Inferior parietal cortex (tissue), 1 donor: ENCODE measurements around the gene CFAP46.

Experiments used
- DNase-seq: peaks from one replicate; pipeline ENCODE4 v3.0.0-alpha.2; 2016; ENCODE audit errors: extremely low spot score

Gene CFAP46

DNA sequence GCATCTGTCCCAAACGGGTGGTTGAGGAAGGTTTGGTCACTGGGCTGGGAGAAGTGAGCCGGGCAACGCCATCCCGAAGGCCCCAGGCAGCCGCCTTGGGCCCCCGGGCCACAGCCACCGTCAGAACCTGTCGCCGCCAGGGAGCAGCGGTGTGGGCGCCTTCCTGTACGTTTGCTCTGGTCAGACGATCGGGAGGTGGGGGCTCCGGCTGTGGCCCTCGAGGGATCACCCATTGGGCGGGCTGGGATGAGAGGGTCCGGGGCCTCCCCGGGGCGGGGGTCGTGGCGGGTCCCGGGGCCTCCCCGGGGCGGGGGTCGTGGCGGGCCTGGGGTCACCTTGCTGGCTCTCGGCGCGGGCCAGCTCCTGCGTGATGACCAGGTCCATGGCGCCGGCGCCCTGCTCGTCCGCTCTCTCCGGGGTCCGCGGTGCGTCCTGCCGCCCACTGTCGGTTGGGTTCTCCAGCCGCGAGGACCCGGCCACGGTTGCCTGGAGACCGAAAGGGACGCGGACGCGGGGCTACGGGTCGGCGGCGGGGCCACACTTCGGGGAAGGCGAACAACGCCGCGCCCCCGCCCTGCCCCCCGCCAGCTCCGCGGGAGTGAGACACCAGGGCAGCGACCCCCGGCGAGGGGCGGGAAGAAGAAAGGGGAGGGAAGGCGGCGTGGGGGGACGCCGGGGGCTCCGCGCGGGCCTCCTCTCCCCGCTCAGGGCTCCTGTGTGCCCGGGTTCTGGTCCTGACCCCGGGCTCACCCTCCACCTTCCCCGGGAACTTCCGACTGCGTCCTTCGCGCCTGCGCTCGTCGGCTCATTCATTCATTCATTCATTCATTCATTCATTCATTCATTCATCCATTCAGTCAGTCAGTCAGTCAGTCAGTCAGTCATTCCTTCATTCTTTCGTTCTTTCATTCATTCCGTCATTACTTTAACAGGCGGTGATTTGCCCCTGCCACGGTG is at the start of gene CFAP46:
TSS of gene CFAP46 (minus strand) at position 470 of the 957 bp plus-strand sequence. CDS start at position 384, 86 bp downstream.
- peak; percentile 39 for DNase-seq

DNA sequence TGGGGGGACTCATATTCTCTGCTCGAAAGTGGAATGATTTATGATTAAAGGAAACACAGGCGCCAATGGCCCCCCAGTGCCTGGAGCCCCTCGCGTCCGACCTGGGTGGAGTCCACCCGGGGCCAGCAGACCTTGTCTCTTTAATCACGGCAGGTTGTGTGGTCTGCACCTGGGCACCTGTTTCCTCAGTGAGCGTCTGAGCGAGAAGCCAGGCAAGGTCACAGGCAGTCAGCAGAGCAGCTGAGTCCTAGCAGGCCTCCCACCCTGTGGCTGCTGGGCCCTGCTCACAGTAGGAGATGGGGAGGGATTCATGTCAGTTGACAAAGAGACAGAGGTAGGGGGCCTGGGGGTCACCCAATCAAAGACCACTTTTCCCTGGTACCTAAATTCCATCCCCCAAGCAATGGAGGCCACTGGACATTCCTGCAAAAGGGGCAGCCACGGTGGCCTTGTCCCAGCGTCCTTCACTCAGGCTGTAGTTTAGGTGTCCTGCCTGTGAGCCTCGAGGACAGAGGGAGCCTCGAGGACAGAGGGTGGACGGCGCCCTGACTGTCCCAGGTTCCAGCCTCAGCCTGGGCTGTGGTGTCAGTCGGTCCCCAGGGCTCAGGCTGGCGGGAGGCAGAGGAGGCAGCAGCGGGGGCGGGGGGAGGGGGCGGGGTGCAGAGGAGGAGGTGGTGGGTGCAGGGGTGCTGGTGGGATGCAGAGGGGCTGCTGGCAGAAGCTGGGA is 49.5 kb upstream of the CFAP46 start:
- no peak for DNase-seq

DNA sequence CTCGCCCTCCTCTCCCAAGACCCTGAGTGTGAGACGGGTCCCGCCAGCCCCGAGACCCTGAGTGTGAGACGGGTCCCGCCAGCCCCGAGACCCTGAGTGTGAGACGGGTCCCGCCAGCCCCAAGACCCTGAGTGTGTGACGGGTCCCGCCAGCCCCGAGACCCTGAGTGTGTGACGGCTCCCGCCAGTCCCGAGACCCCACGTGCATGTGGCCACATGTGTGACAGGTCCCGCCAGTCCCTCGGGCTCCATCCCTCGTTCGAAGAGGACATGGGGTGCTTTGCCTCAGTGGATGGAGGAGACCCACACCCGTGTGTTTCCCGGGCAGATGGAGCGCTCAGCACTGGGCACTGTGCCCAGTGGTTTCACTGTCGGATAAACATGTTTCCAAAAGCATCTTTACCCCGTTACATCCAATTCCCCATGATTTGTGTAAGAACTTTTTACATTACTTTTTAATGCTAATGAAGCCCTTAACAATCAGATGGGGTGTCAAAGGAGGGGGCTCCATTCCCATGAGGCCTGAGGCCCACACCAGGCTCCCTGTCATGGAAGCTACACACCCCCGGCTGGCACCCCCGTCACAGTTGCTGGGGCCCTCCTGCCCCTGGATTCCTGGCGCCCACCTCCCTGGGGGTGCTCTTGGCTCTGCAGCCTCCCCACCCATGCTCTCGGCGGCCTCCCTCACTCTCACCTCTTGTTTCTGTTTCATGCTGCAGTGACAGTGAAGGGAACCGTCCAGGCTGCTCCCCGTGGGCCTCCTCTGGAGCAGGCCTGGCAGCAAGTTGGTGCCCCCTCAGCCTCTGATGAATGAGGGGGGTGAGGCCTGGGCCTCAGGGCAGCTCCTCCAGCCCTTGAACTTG is 48.5 kb upstream of the CFAP46 start:
- DNase-seq, result no peak

DNA sequence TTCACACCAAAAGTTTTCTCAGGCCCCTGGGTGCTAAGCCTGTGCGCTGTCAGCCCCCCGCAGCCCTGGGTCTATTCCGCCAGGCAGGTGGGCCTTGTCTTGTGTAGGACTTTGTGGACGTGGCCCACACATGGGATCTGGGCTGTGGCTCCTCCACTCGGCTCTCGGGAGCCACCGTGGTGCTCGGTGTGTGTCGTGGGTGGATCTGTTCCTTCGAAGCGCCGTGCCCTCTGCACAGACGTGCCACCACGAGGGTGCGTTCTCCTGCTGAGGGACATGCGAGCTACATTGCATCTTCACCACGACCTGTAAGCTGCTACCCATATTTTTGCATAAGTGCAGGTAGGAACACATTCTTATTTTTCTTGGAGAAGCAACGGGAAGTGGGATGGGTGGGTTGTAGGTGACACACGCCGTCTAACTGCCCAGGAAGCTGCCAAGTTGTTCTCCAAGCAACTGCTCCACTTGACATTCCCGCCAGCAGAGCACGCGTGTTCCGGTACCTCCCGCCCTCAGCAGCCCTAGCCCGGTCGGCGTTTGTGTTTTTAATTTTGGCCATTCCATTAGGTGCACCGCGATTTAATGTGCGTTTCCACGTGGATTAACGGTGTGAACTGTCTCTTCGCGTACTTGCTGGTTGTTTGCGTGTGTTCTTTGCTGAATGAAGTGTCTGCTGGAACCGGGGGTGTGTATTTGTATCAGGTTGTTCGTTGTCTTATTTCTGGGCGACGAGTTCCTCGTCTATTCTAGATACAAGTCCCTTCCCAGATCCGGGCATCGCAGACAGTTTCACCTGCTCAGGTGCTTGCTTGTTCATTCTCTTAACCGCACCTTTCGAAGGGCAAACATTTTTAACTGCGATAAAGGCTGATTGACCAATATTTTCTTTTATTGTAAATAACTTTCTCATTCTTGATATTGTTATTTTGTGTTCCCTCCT is 47.4 kb upstream of the CFAP46 start:
- no peak for DNase-seq

DNA sequence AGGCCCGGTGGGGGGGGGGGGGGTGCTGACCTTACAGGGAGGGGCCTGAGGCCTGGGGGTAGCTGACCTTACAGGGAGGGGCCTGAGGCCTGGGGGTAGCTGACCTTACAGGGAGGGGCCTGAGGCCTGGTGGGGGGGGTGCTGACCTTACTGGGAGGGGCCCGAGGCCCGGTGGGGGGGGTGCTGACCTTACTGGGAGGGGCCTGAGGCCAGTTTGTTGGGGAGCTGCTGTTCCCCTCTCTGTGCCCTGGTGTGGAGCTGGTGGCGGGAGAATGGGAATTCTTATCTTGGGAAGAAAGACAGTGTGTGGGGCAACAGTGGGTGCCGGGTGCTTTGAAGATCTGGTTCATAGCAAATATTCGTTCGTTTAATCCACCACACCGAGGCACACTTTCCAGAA is 46.6 kb upstream of the CFAP46 start:
- DNase-seq, result no peak

DNA sequence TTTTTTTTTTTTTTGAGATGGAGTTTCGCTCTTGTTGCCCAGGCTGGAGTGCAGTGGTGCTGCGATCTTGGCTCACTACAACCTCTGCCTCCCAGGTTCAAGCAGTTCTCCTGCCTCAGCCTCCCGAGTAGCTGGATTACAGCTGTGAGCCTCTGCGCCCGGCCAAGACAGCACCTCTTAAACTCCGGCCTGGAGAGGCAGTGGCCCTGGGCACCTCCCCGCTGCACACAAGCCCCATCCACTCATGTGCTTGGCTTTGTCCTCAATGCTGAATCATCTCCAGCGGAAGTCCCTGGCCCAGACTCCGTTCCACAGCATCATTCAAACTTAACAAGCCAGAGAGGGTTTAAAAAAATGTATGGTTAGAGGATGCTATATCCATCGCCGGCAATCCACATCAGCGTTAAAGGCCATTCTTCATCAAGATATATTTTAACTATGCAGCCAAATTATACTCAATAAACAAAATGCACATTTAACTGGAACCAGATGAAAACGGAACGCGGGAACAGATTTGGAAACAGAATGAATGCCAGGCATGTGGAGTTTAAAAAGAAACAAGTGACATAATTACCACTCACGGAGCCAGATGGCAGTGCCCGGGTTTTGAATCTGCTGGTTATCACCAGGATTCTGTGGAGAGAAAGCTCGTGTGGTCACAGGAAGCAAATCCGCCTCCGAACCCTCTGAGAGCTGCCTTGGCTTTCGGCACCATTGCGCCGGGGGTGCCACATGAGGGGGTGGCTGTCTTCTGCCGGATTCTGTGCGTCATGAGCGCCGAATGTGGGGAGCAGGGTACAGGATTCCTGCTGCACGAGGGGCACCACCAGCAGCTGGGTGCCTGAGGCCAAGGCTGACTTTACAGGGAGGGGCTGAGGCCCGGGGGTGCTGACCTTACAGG is 45.6 kb upstream of the CFAP46 start:
- DNase-seq, result peak; percentile 77

DNA sequence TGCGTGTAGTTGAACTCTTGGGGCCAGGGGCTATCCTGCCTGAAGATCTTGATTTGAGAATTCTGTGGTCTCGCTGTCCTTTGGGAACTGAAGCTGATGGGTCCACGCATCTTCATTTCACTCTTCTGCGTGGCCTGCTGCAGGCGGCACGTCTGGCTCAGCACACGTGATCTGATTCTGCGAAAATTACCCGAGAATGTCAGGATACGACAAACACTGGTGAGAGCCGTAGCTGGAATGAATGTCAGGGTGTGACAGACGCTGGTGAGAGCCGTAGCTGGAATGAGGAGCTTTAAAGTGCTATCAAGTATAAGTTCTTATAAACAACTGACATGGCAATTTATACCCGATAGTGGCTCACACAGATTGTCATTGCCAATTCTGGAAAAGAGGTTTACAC is 44.6 kb upstream of the CFAP46 start:
- no peak for DNase-seq

DNA sequence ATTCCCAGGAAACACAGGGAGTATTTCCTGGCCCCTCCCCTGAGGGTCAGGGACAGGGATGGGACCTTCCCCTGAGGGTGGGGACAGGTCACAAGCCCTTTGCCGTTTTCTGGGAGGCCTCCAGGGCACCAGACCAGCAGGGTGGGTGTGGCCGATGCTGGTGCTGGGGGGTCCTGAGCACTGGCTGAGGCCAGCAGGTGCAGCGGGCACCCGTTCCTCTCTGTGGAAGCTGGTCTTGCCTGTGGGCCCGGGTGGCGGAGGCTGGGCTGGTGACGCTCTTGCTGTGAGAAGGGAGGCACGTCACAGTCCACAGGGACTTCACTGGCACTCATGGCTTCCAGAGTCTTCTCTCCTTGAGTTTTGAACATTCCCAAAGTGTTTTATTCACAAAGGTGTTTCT is 44.2 kb upstream of the CFAP46 start:
- DNase-seq, result no peak

DNA sequence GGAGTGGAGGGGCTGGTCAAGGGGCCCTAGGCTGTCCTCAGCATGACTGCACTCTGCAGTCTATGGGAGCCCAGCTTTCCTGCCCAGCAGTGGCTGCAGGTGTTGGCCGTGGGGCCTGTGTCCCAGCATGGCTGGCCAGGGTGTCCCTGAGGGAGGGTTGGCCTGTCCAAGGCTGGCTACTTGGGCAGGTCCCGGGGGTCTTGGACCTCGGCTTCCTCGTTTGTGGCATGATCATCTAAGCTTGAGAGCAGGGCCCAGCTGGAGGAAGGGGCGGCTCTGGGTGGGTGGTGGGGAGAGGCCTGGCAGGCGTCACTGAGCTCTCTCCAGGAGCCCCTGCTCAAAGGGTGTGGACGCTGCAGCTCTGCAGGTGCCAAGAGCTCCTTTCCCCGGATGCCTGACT is 43.7 kb upstream of the CFAP46 start:
- DNase-seq, result no peak

DNA sequence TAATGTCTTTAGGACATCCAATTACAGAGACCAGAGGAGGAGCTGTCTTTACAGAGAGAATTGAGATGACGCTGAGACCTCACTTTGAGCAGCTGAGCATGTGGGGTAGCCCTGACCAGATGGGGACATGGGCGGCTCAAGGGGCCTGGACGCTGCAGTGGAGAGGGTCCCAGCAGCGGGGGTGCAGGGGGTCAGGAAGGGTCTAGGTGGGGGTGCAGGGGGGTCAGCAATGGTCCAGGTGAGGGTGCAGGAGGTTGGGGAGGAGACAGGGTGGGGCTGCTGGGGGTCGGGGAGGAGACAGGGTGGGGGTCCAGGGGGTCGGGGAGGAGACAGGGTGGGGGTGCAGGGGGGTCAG is 43.2 kb upstream of the CFAP46 start:
- no peak for DNase-seq

DNA sequence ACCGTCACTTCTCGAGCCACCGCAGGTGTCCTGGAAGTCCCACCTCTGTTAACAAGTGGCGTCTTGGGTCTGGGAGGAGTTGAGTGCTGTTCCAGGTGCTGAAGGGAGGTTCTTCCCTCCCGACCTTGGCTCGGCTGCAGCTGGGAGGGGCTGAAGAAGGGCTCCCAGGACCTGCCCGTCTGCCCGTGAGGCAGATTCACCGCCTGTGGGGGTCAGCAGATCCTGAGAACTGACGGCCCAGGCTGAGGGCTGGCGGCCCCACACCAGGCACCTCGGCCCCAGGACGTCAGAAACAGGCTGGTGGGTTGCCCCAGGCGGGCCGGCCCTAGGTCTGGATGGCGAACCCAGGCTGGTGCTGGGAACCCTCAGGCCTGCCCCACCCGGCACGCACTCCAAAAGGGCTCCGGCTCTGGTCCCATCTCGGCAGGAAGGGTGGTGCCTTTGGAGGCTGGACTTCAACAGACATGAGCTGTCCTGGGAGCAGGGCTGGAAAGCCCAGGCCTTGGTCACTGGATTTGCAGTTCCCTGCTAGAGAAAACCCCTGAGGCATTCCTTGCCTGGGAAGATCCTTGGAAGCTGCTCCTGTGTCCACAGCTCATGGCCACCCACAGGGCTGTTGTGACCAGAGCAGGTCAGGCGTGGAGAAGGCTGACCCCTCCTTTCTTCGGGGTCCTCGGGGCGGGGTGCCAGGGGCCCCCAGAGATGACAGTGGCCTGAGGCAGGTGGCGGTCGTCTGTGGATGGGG is 42.6 kb upstream of the CFAP46 start:
- no peak for DNase-seq

DNA sequence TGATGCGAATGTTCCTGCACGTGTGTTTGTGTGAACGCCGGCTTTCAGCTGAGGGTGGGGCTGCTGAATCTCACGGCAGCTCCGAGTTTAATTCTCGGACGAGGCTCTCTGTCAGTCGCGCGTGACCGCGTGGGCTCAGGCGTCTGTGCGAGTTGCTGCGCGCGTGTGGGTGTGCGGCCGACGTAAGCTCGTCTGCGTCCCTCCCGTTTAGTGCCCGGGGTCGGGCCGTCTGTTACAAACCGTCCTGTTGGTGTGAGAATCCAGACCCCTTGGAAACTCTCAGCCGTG is 41.6 kb upstream of the CFAP46 start:
- DNase-seq, result no peak

DNA sequence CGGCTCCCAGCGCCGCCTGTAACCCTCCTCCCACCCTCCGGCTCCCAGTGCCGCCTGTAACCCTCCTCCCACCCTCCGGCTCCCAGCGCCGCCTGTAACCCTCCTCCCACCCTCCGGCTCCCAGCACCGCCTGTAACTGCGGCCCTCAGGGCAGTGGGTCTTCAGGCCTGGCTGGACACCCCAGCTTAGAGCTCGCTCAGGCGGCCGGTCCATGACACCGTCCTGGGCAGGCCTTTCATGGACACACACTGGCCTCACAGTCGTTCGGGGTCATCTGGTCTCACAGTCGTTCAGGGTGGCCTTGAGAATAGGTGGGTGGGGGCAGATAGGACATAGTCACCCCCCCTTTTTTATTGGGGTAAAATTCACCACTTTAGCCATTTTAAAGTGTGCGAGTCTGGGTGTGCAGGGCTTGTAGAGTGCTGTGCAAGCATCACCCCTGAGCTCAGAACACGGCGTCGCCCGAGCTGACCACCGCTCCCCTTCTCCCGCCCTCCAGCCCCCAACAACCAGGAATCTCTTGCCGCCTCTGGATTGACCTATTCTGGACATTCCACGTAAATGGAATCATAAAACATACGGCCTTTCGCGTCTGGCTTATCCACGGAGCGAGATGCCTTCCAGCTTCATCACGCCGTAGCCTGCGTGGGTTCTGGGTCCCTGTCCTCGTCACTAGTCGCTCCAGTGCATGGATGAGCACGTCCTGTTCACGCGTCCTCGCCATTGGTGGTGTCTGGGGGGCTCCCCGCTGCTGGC is 41.1 kb upstream of the CFAP46 start:
- no peak for DNase-seq

DNA sequence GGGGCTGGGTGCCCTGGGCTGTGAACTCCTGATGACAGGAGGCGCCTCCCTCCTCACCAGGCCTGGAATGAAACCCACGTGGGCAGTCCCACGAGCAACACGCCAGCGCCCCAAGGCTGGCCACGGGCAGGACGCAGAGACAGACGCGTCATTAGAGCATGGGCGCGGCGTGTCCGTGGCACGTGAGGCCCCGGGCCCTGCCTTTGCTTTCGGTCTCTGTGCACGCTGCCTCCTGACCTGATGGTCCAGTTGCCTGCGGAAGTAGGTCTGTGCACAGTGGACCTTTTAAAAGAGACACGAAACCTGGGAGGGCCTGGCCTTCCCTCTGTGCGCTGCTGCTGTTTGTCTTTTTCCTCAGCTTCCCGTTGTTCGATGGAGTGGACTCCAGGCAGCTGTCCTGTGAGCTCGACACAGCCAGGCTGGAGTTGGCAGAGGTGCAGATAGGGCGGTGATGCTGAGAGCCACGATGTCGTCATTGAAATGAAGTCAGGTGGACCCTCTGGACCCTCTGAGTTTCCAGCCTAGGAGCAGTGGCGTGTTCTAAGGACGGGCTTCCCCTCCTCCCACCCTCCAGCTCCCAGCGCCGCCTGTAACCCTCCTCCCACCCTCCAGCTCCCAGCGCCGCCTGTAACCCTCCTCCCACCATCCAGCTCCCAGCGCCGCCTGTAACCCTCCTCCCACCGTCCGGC is 40.1 kb upstream of the CFAP46 start:
- no peak for DNase-seq

DNA sequence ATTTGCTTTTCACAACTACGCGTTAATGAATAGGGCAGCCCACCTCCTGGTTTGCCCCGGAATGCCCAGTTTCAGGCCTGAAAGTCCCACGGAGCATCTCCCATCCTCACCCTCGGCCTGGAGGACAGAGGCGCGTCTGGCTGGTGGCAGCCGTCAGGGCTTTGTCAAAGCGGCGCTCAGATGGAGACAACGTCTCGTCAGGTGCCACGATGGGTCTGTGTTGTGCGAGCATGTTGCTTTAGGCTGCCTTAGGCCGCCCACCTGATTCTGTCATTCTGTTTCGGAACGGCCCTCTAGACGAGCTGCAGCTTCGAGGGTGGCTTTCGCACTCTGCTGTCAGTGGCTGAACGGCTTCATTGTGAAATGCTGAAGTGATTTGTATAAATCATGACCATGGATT is 39.4 kb upstream of the CFAP46 start:
- DNase-seq, result no peak

DNA sequence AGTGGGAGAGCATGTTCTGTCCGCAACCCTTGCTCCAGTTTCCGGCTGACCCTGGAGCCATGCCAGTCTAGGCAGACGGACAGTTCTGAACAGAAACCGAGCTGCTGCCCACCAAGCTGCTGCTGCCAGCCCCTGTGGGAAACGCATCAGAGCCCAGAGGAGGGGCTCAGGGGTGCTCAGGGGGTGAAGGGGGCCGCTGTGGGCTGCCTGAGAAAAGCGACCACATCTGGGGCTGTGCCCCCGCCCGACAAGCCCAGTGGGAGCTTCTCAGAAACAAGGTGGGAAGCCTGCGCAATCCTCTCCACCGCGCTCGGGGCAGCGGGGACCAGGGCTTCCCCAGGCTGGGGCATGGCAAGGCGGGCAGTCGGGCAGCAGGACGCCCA is 38.8 kb upstream of the CFAP46 start:
- no peak for DNase-seq

DNA sequence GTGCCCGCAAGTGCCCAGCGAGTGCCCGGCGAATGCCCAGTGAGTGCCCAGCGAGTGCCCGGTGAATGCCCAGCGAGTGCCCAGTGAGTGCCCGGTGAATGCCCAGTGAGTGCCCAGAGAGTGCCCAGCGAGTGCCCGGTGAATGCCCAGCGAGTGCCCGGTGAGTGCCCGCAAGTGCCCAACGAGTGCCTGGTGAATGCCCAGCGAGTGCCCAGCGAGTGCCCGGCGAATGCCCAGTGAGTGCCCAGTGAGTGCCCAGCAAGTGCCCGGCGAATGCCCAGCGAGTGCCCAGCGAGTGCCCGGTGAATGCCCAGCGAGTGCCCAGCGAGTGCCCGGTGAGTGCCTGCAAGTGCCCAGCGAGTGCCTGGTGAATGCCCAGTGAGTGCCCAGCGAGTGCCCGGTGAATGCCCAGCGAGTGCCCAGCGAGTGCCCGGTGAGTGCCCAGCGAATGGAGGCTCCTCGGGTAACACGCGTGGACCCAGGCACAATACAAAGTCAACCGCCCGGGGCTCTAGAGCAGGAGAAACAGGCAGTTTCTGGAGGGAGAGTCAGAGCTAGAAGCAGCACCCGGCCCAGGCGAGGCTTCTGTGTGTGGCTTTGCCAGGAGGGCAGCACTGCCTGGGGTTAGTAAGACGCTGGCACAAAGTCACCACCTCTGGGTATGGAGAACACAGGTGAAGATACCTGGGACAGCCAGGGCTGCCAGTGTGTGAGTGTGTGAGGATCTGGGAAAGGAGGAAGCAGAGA is 38.2 kb upstream of the CFAP46 start:
- DNase-seq, result no peak
